ENCODE measurements around the gene ESPNL. TPM values are rescaled to one million over a fixed set of nuclear protein-coding genes. Genes with fewer than 3 reads are reported as not detected.
"Not testable (repeated sequence)": the region's sequence is repeated elsewhere in the genome, so short reads cannot be mapped to it uniquely, and the experiment has no call there.

Gene ESPNL
- total RNA-seq, 4 donors from 2014 or later = 0.13 to 0.29 TPM; not detected in 2

DNA sequence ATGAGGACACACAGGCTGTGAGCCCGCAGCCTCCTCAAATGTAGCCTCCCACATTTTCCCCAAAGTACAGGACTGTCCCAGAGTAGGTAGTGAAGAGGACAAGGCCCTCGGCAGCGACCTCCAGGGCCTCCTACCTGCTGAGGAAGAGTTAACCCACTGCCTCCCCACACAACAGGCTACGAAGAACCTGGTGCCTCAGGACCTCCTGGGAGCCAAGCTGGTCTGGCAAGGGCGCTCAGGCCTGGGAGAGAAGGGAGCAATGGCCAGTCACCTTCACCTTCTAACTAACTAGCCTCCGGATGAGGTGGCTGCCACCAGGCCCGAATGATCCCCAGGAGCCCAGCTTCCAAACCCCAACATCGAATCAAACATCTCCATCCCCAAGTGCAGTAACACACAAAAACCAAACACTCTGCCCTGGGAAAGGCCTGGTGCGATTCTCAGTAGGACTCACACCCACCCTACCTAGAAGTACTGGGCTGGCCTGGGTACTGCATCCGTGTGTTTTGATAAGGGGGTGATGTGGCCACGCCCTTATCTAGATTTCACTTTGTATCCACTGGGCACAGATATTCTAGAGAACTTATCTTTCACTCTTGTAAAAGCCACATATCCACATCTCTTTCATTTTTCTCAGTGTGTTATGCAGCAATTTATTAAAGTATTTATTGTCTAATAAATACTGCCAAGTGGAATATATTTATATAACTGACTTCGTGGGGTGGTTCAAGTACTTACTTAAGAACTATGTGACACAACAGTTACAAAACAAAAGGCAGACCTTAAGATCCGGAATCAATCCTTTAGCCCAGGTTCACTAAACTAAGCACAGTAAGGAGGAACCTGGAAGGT lies 68.3 kb downstream of the ESPNL start:
- DNase-seq (ENCODE audit: low spot score in 2 of 2) = peak in 1 of 2 donors; percentile 59
- H3K4me3 ChIP-seq (ENCODE audit: low read depth, poor library complexity, severe bottlenecking) = no peak overlapping the region
- intact Hi-C loops (cut with DNase I; ENCODE audit: low total_unique reads) = no loop called here
- 90 to 91% methylated on average over 13 of the region's 13 CpGs for WGBS, 2 donors
- TF ChIP-seq POLR2A (IDR thresholded peaks at IDR 0.05) = no peak
- TF ChIP-seq, protein P1, sequence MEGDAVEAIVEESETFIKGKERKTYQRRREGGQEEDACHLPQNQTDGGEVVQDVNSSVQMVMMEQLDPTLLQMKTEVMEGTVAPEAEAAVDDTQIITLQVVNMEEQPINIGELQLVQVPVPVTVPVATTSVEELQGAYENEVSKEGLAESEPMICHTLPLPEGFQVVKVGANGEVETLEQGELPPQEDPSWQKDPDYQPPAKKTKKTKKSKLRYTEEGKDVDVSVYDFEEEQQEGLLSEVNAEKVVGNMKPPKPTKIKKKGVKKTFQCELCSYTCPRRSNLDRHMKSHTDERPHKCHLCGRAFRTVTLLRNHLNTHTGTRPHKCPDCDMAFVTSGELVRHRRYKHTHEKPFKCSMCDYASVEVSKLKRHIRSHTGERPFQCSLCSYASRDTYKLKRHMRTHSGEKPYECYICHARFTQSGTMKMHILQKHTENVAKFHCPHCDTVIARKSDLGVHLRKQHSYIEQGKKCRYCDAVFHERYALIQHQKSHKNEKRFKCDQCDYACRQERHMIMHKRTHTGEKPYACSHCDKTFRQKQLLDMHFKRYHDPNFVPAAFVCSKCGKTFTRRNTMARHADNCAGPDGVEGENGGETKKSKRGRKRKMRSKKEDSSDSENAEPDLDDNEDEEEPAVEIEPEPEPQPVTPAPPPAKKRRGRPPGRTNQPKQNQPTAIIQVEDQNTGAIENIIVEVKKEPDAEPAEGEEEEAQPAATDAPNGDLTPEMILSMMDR (IDR thresholded peaks at IDR 0.05) = no peak

DNA sequence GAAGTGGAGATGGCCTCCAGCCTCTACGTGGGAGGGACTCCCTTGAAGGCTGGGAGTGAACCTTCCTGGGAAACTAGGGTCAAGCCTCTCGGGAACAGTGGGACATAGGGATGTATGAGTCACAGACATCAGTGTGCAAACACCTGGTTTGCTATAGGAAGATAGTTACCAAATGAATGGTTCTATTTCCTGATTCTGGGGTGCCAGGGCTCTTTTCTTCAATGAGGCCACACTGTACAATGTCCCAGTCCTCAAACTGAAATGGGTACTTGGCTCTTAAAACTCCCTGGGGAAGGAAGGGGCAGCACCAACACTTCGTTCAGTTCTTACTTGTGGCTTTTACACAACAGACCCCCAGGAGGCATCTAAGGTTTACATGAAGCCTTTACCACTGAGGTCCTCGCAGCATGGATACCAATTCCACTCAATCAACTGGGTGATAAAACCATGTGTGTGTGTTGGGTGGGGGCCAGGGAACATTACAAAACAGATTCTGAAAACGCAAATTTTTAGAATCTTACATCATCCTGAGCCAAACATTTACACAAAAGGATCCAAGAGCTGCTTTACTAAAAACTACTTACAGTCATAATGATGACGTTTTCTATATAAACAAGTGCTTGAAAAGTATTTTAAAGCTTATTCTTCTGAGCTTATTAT lies 69.0 kb downstream of the ESPNL start:
- DNase-seq (ENCODE audit: low spot score in 2 of 2) = peak; percentile 35 to 81
- H3K4me3 ChIP-seq (ENCODE audit: low read depth, poor library complexity, severe bottlenecking) = no peak overlapping the region
- intact Hi-C loops (cut with DNase I; ENCODE audit: low total_unique reads) = no loop called here
- 50% methylated on average over 6 of the region's 6 CpGs for WGBS, 2 donors
- TF ChIP-seq POLR2A (IDR thresholded peaks at IDR 0.05) = no peak
- TF ChIP-seq, protein P1 (IDR thresholded peaks at IDR 0.05) = no peak

DNA sequence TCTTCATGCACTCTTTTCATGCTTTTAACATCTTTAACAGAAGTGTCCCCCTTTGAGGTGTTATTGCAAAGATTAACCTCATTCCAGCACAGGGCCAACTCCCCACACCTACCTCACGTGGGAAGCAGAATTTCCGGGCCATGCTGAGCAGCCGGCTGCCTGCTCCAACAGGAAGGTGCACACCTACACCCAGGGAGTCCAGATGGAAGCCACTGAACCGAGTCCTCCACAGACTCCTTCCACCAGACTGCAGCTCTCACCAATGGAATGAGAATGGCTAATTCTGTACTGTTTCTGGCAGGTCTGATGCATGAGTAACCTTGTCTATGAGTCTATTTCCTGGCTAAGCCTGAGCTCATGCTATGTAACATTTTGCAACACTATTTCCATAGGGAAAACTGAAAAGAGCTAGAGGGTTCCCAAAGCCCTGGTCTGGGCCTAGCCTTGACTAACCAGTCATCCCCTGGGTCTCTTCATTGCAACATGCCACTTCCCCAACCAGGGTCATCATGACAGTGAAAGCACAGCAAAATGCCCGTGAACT lies 69.6 kb downstream of the ESPNL start:
- WGBS, 2 donors = 47 to 61% methylated on average over 5 of the region's 5 CpGs
- intact Hi-C loops (cut with DNase I; ENCODE audit: low total_unique reads) = no loop called here
- DNase-seq (ENCODE audit: low spot score in 2 of 2) = peak in 1 of 2 donors; percentile 70
- TF ChIP-seq, protein P1 (IDR thresholded peaks at IDR 0.05) = no peak
- TF ChIP-seq POLR2A (IDR thresholded peaks at IDR 0.05) = no peak
- no peak overlapping the region for H3K4me3 ChIP-seq (ENCODE audit: low read depth, poor library complexity, severe bottlenecking)

DNA sequence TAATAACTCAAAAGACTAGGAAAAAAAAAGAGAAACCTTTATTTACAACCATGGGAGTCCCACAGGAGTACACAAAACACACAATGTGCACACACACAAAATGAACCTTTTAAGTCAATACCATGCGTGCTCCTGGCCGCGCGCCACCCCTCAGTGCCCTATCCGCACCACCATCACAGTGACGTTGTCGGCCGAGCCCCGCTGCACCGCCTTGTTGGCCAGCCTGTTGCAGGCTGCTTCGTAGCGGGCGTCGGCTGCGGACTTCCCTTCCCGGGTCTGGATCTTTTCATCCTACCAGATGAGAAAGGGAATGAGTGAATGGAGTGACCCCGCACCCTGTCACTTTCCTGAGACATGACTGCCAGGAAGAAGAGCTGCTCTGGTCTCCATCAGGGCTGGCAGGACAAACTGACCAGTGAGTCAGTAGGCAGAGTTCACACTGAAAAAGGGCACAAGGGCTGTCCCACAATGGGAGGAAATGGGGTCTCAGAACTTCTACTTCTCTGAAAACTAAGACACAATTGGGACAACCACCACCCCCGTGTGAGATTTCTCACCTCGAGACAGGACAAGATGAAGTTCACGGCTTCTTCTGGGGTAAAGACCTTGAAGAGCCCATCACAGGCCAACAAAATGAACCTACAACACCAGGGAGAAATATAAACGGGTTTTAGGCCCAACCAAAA lies 70.4 kb downstream of the ESPNL start:
- WGBS, 2 donors = 86 to 90% methylated on average over 21 of the region's 21 CpGs
- TF ChIP-seq, protein P1 (IDR thresholded peaks at IDR 0.05) = no peak
- no peak for TF ChIP-seq POLR2A (IDR thresholded peaks at IDR 0.05)
- DNase-seq (ENCODE audit: low spot score in 2 of 2) = peak in 1 of 2 donors; percentile 86
- H3K4me3 ChIP-seq (ENCODE audit: low read depth, poor library complexity, severe bottlenecking) = no peak overlapping the region
- intact Hi-C loops (cut with DNase I; ENCODE audit: low total_unique reads) = no loop called here

DNA sequence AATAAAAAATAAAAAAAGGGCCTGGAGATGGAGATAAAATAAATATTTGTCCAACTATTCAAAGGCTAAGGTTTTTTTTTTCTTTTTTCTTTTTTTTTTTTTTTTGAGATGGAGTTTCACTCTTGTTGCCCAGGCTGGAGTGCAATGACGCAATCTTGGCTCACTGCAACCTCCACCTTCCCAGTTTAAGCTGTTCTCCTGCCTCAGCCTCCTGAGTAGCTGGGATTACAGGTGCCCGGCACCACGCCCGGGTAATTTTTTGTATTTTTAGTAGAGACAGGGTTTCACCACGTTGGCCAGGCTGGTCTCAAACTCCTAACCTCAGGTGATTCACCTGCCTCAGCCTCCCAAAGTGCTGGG lies 70.9 kb downstream of the ESPNL start:
- intact Hi-C loops (cut with DNase I; ENCODE audit: low total_unique reads); H3K4me3 ChIP-seq (ENCODE audit: low read depth, poor library complexity, severe bottlenecking): not testable (repeated sequence)
- WGBS, 2 donors = 84 to 86% methylated on average over 5 of the region's 5 CpGs
- peak in 1 of 2 donors; percentile 36 for DNase-seq (ENCODE audit: low spot score in 2 of 2)

All from lower leg skin (tissue), 4 donors.